Measurements from ENCODE around the gene ATG2A. TPM values are rescaled to one million over a fixed set of nuclear protein-coding genes. Genes with fewer than 3 reads are reported as not detected.
A peak's percentile ranks its signal among the peaks of the same experiment; 100 is the strongest.

Gene ATG2A
- total and polyA plus RNA-seq, 2 of the 8 experiments (the other 6 are each of a cell fraction or from before 2014, with no cell fraction given): 12.1 to 22.1 TPM

DNA sequence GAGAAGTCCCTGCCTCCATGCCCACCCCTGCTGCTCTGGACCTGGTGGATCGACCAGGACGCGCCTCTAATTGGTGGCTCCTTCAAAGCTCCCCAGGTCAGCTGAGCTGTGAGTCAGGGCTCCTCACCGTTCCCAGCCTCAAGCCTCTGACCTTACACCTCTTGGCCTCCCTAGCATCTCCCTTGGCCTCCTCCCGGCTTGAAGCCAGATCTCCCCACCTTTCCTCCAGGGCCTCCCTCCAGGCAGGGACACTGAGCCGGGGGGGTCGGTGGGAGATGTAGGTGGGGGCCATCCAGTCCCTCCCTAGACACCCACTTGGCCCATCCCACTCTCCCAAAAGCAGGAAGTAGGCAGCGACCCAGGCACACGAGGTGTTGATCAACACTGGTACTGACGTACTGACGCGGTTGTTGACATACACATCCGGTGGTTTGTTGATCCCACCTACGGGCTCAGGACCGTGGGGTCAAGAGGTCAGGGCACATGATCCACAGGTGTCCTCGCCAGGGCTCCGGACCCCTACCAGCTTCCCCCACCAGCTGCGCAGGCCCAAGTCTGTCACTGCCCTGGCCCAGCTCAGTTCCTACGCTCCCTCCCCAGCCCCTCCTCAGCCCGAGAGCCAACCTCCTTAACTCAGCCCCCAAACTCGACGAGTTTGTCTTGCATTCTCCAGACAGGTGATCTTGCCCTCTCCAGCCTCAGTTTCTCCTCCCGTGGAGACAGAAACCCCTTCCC, 802 bp downstream of the ATG2A start:
- Histone ChIP-seq H2BK120ac (replicated peaks; ENCODE audit: low read depth, low read length) (no peak overlapping the region), H3K4me2 (ENCODE audit: insufficient read depth in 1 of 2, low read depth in 2 of 2, low read length in 2 of 2) (peak overlapping the region; percentile 88 to 98), H4K8ac (ENCODE audit: extremely low read depth, insufficient read depth, low read length) (peak overlapping the region; percentile 88; the same call in 1 of the 2 replicates), H2AFZ (ENCODE audit: low read length) (no peak overlapping the region), H3K79me2 (ENCODE audit: control insufficient read depth in 1 of 2, insufficient read depth in 2 of 2, low read length in 2 of 2) (no peaks in the 10 kb centered on the region), H3K9me3 (ENCODE audit: insufficient read depth in 2 of 2, low read depth in 1 of 2, low read length in 1 of 2) (no peaks in the 10 kb centered on the region), H3K14ac (ENCODE audit: insufficient read length) (no peak overlapping the region), H3K4me3 (ENCODE audit: extremely low read depth in 1 of 4, insufficient read depth in 2 of 4, low read depth in 3 of 4, low read length in 4 of 4) (peak overlapping the region; percentile 74 to 97 (median 93)), H3K27ac (ENCODE audit: low read depth, low read length) (peak overlapping the region; percentile 45), H3K27me3 (replicated peaks in 1 of 4; ENCODE audit: control insufficient read depth in 3 of 4, extremely low read depth in 1 of 4, insufficient read depth in 3 of 4, low read length in 3 of 4) (no peaks in the 10 kb centered on the region), H3K23ac (ENCODE audit: insufficient read length) (no peak overlapping the region), H3K79me1 (ENCODE audit: low read depth, low read length) (0 out of 2 replicates have a peak, but pooled peaks cover 3% of the 10 kb centered on the region), H3K4ac (replicated peaks; ENCODE audit: insufficient read length, low read depth, low read length) (no peak overlapping the region), H2BK20ac (ENCODE audit: low read length) (no peak overlapping the region), H2BK15ac (ENCODE audit: low read length) (0 out of 2 replicates have a peak overlapping the region, but pooled peaks have one; percentile 61), H4K5ac (ENCODE audit: insufficient read length, low read depth, low read length) (no peak overlapping the region), H4K91ac (replicated peaks; ENCODE audit: insufficient read length, low read length) (no peak overlapping the region), H3K56ac (replicated peaks; ENCODE audit: insufficient read length, low read depth, low read length) (no peak overlapping the region), H2BK5ac (ENCODE audit: low read depth, low read length) (peak overlapping the region; percentile 20; the same call in 1 of the 2 replicates), H4K20me1 (replicated peaks in 1 of 2; ENCODE audit: control insufficient read depth in 1 of 2, insufficient read depth in 2 of 2, low read length in 2 of 2) (peaks cover 0 to 2% of the 10 kb centered on the region in 2 experiments), H2BK12ac (ENCODE audit: low read depth, low read length) (no peak overlapping the region), H3K18ac (ENCODE audit: extremely low read depth, low read length) (no peak overlapping the region), H3K36me3 (ENCODE audit: control insufficient read depth in 2 of 4, insufficient read depth in 4 of 4, low read length in 3 of 4) (peaks cover 3 to 5% (median 4%) of the 10 kb centered on the region in 4 experiments; a peak in 5 of 8 replicates), H3K9ac (replicated peaks in 1 of 4; ENCODE audit: extremely low read depth in 1 of 4, low read depth in 3 of 4, low read length in 3 of 4) (peak overlapping the region in 3 of 4 experiments; percentile 82 to 90 (median 88); a peak in 6 of 7 replicates), H2AK5ac (ENCODE audit: low read depth, low read length) (peak overlapping the region; percentile 49; the same call in 1 of the 2 replicates), H3K4me1 (replicated peaks in 1 of 4; ENCODE audit: control insufficient read depth in 3 of 4, insufficient read depth in 4 of 4, low read length in 3 of 4) (peaks cover 0 to 11% (median 4%) of the 10 kb centered on the region in 4 experiments; a peak in 5 of 7 replicates), H3K23me2 (ENCODE audit: low read depth, low read length) (peaks cover 13% of the 10 kb centered on the region)
- no peak for DNase-seq (ENCODE audit: low read depth in 1 of 2, low spot score in 2 of 2)
- CTCF ChIA-PET (ENCODE audit: partially characterized antibody): interaction anchor here (0.8 to 1.9 kb wide), 10 partner anchors 18 to 126 kb away, joined by 3 to 7 read pairs (median 4); partner anchors contain the start of gene ARL2
- POLR2A ChIA-PET (ENCODE audit: partially characterized antibody): interaction anchor here (0.6 to 1.4 kb wide), 5 partner anchors 8 to 115 kb away, joined by 3 read pairs; partner anchors contain the start of genes MAJIN and PPP2R5B
- 27% methylated on average over 23 of the region's 23 CpGs; no CpG with 5 or more reads in 1 of the 2 experiments for WGBS, 2 experiments (ENCODE audit: extremely low coverage in 1 of 2, insufficient coverage in 1 of 2, insufficient read length in 1 of 2, insufficient replicate concordance in 2 of 2, low coverage in 1 of 2, low lambda C conversion rate in 2 of 2, missing lambda C conversion rate in 1 of 2)
- FAIRE-seq: no peak
- TF ChIP-seq BACH1 (IDR thresholded peaks at IDR 0.05; ENCODE audit: low read length): no peak
- no peak for TF ChIP-seq GABPA (IDR thresholded peaks at IDR 0.05; ENCODE audit: borderline replicate concordance, insufficient read depth, low read length)
- TF ChIP-seq CBX5 (IDR thresholded peaks at IDR 0.05; ENCODE audit: low read depth, low read length): no peak
- no peak for TF ChIP-seq NRF1 (IDR thresholded peaks at IDR 0.05; ENCODE audit: low read depth, low read length)
- TF ChIP-seq ASH2L (IDR thresholded peaks at IDR 0.05; ENCODE audit: low read length): peak; percentile 5
- TF ChIP-seq SIN3A (conservative IDR thresholded peaks at IDR 0.05 in 1 of 2, IDR thresholded peaks at IDR 0.05 in 1 of 2; ENCODE audit: low read depth in 1 of 2, low read length in 2 of 2): 0 out of 4 replicates have a peak, but pooled peaks of 1 of the 2 experiments have one; percentile 17
- 0 out of 3 replicates have a peak, but pooled peaks of 1 of the 2 experiments have one; percentile 10 for TF ChIP-seq POLR2A (IDR thresholded peaks at IDR 0.05; ENCODE audit: control extremely low read depth in 1 of 2, low read depth in 2 of 2, low read length in 2 of 2)
- no peak for TF ChIP-seq CHD1 (IDR thresholded peaks at IDR 0.05; ENCODE audit: low read depth, low read length)
- no peak for TF ChIP-seq SUZ12 (IDR thresholded peaks at IDR 0.05; ENCODE audit: low read length)
- peak; percentile 54; the same call in 1 of the 2 replicates for TF ChIP-seq TAF1 (IDR thresholded peaks at IDR 0.05; ENCODE audit: low read depth, low read length)
- no peak for TF ChIP-seq KDM1A (IDR thresholded peaks at IDR 0.05; ENCODE audit: borderline replicate concordance, low read length)
- TF ChIP-seq TEAD4 (IDR thresholded peaks at IDR 0.05; ENCODE audit: low read depth, low read length): no peak
